SK-N-SH (cell line): ENCODE data around the gene DNAJB1. TPM values are rescaled to one million over a fixed set of nuclear protein-coding genes. Genes with fewer than 3 reads are reported as not detected.

Experiments
- CTCF ChIA-PET: fragments of 300-600, 350-600 bp; formaldehyde crosslinking; extraction: SDS; loops from one replicate; lab custom pipeline; 2021; lab: Yijun Ruan, JAX
- POLR2A ChIA-PET: fragments of 350-600 bp; sonication (Branson Sonifier 250); formaldehyde crosslinking; extraction: SDS; loops from one replicate; lab custom pipeline; 2020; ENCODE audit warnings: antibody characterized with exemption, inconsistent platforms; lab: Yijun Ruan, JAX
- DNase-seq: peaks from one replicate; pipeline ENCODE4 v3.0.0; 2012
- H2AFZ ChIP-seq: fragments of 200-600 bp; sonication (generic); 2 replicates; pipeline ENCODE4 v1.8.1; 2016; ENCODE audit warnings: antibody characterized with exemption, mild to moderate bottlenecking, low read depth
- H3F3A ChIP-seq: fragments of 200-600 bp; sonication (generic); replicated peaks from 2 replicates; pipeline ENCODE3; 2016; ENCODE audit warnings: antibody characterized with exemption, mild to moderate bottlenecking; ENCODE audit not compliant: insufficient read depth
- H3K27ac ChIP-seq, 2 experiments: fragments of 200-500 bp in 1 of 2; fragments of 200-600 bp in 1 of 2; sonication (Bioruptor generic) in 1 of 2; sonication (generic), shearing (Covaris generic) in 1 of 2; 2 replicates each; pipeline versions ENCODE4 v1.5.1 to v1.6.1; 2014 to 2016; ENCODE audit warnings: low read depth in 2 of 2, inconsistent platforms in 1 of 2, low read length in 1 of 2, mild to moderate bottlenecking in 1 of 2, mixed read lengths in 1 of 2
- H3K27me3 ChIP-seq: fragments of 200-600 bp; sonication (generic), shearing (Covaris generic); 2 replicates; pipeline ENCODE4 v1.6.1; 2016; ENCODE audit warnings: mixed run types; ENCODE audit not compliant: insufficient read depth
- H3K36me3 ChIP-seq, 2 experiments: fragments of 200-500 bp in 1 of 2; fragments of 200-600 bp in 1 of 2; sonication (Bioruptor generic) in 1 of 2; sonication (generic) in 1 of 2; replicated peaks in 1 of 2; 2 replicates each; pipeline versions ENCODE3 to v1.5.1; 2014 to 2016; ENCODE audit warnings: low read length in 1 of 2, mild to moderate bottlenecking in 1 of 2; ENCODE audit not compliant: insufficient read depth in 2 of 2, control insufficient read depth in 1 of 2
- H3K4me1 ChIP-seq, 2 experiments: fragments of 200-500 bp in 1 of 2; fragments of 200-600 bp in 1 of 2; sonication (Bioruptor generic) in 1 of 2; sonication (generic), shearing (Covaris generic) in 1 of 2; 2 replicates each; pipeline versions ENCODE4 v1.5.1 to v1.6.1; 2014 to 2016; ENCODE audit warnings: low read depth in 1 of 2, low read length in 1 of 2, mixed run types in 1 of 2; ENCODE audit not compliant: insufficient read depth in 2 of 2, control insufficient read depth in 1 of 2
- H3K4me2 ChIP-seq: fragments of 200-600 bp; sonication (generic), shearing (Covaris generic); 2 replicates; pipeline ENCODE4 v1.6.1; 2017; ENCODE audit warnings: mixed run types
- H3K4me3 ChIP-seq, 2 experiments: fragments of 200-500 bp in 1 of 2; fragments of 200-600 bp in 1 of 2; sonication (Bioruptor generic) in 1 of 2; sonication (generic), shearing (Covaris generic) in 1 of 2; 2 replicates each; pipeline versions ENCODE4 v1.5.1 to v1.8.1; 2014 to 2016; ENCODE audit warnings: low read depth in 2 of 2, inconsistent platforms in 1 of 2, low read length in 1 of 2, mild to moderate bottlenecking in 1 of 2, mixed read lengths in 1 of 2, moderate library complexity in 1 of 2
- H3K79me2 ChIP-seq: fragments of 200-600 bp; sonication (generic); 2 replicates; pipeline ENCODE4 v1.8.1; 2017; ENCODE audit warnings: mild to moderate bottlenecking; ENCODE audit not compliant: insufficient read depth
- H3K9ac ChIP-seq: fragments of 200-600 bp; sonication (generic); 2 replicates; pipeline ENCODE4 v1.6.1; 2017; ENCODE audit warnings: mixed run types
- H3K9me2 ChIP-seq: fragments of 200-600 bp; sonication (generic); 2 replicates; pipeline ENCODE4 v1.6.1; 2017; ENCODE audit warnings: mixed run types
- H3K9me3 ChIP-seq: fragments of 200-600 bp; sonication (generic); 2 replicates; pipeline ENCODE4 v1.6.1; 2017; ENCODE audit warnings: mixed run types, mild to moderate bottlenecking, moderate library complexity
- H4K20me1 ChIP-seq: fragments of 200-600 bp; sonication (generic); 2 replicates; pipeline ENCODE4 v1.6.1; 2017; ENCODE audit warnings: mild to moderate bottlenecking, mixed run types; ENCODE audit not compliant: insufficient read depth
- CHD2 ChIP-seq: fragments of 150-350 bp; IDR thresholded peaks from 2 replicates; pipeline ENCODE4 v1.6.1; 2018; ENCODE audit warnings: low read length; ENCODE audit not compliant: partially characterized antibody
- EP300 ChIP-seq, 2 experiments: IDR thresholded peaks; 2 replicates each; pipeline versions ENCODE4 v1.4.0 to v1.6.1; 2012; ENCODE audit warnings: borderline replicate concordance in 1 of 2, low read depth in 1 of 2, low read length in 1 of 2
- EZH2phosphoT487 ChIP-seq: fragments of 200-600 bp; sonication (generic); IDR thresholded peaks from 2 replicates; pipeline ENCODE4 v1.6.1; 2017; ENCODE audit warnings: low read depth, mixed run types, mild to moderate bottlenecking, antibody characterized with exemption, moderate library complexity, borderline replicate concordance
- FOSL2 ChIP-seq: IDR thresholded peaks from 2 replicates; pipeline ENCODE4 v1.4.0; 2012; ENCODE audit warnings: low read depth, mild to moderate bottlenecking, moderate library complexity, borderline replicate concordance
- FOXJ3 ChIP-seq: sonication (generic); formaldehyde crosslinking; IDR thresholded peaks from 2 replicates; pipeline ENCODE4 v1.5.1; 2020; ENCODE audit warnings: mild to moderate bottlenecking, missing genetic modification reagents
- FOXM1 ChIP-seq: IDR thresholded peaks from 2 replicates; pipeline ENCODE4 v1.4.0; 2012; ENCODE audit warnings: low read depth, mild to moderate bottlenecking
- GATA2 ChIP-seq: sonication (generic); formaldehyde crosslinking; IDR thresholded peaks from 2 replicates; pipeline ENCODE4 v1.5.0; 2020; ENCODE audit warnings: mild to moderate bottlenecking, missing genetic modification reagents
- JUND ChIP-seq: IDR thresholded peaks from 2 replicates; pipeline ENCODE4 v1.4.0; 2012
- POLR2AphosphoS5 ChIP-seq: IDR thresholded peaks from 2 replicates; pipeline ENCODE4 v1.6.1; 2012; ENCODE audit warnings: low read depth, low read length
- RAD21 ChIP-seq: IDR thresholded peaks from 2 replicates; pipeline ENCODE4 v1.6.1; 2012; ENCODE audit warnings: mild to moderate bottlenecking, low read length
- RFX5 ChIP-seq: IDR thresholded peaks from 2 replicates; pipeline ENCODE4 v1.6.1; 2012; ENCODE audit warnings: mild to moderate bottlenecking, improper control_type of control experiment, low read length
- TAF1 ChIP-seq: IDR thresholded peaks from 2 replicates; pipeline ENCODE4 v1.6.1; 2012; ENCODE audit warnings: low read depth, mild to moderate bottlenecking, low read length, moderate library complexity, borderline replicate concordance
- TCF12 ChIP-seq: IDR thresholded peaks from 2 replicates; pipeline ENCODE4 v1.4.0; 2012
- YY1 ChIP-seq: IDR thresholded peaks from 2 replicates; pipeline ENCODE4 v1.4.0; 2012; ENCODE audit warnings: low read depth, mild to moderate bottlenecking
- WGBS: methylation state at CpG from one replicate; pipeline ENCODE4 v1.1.6; 2017; ENCODE audit warnings: low lambda C conversion rate; 5-methylcytosine and 5-hydroxymethylcytosine counted together
- polyA plus RNA-seq, 3 experiments: library from polyadenylated mRNA; depleted of rRNA; stranded (reverse); fragments of >200 nt; gene quantifications; 2 replicates each; pipeline ENCODE4 v1.2.3, GENCODE V29; 2012
- TF ChIP-seq, protein P1 (sequence below): fragments of 200-600 bp; sonication (generic); IDR thresholded peaks from 2 replicates; pipeline ENCODE4 v1.6.1; 2017; ENCODE audit warnings: antibody characterized with exemption, mild to moderate bottlenecking, moderate library complexity
- TF ChIP-seq, protein P2 (sequence below): fragments of 150-350 bp; IDR thresholded peaks from 2 replicates; pipeline ENCODE4 v1.6.1; 2017; ENCODE audit warnings: antibody characterized with exemption, low read length, low read depth, borderline replicate concordance
- TF ChIP-seq, protein P3 (sequence below): IDR thresholded peaks from 2 replicates; pipeline ENCODE4 v1.6.1; 2012; ENCODE audit warnings: mild to moderate bottlenecking, low read depth, low read length, moderate library complexity
- TF ChIP-seq, protein P4 (sequence below): IDR thresholded peaks from 2 replicates; pipeline ENCODE4 v1.4.0; 2012; ENCODE audit warnings: low read depth
- TF ChIP-seq, protein P5 (sequence below): IDR thresholded peaks from 2 replicates; pipeline ENCODE4 v1.4.0; 2012; ENCODE audit warnings: low read depth, borderline replicate concordance

DNAJB1 gene
- polyA plus RNA-seq, 1 of the 3 experiments (the other 2 are of a cell fraction), result 103 TPM

DNA sequence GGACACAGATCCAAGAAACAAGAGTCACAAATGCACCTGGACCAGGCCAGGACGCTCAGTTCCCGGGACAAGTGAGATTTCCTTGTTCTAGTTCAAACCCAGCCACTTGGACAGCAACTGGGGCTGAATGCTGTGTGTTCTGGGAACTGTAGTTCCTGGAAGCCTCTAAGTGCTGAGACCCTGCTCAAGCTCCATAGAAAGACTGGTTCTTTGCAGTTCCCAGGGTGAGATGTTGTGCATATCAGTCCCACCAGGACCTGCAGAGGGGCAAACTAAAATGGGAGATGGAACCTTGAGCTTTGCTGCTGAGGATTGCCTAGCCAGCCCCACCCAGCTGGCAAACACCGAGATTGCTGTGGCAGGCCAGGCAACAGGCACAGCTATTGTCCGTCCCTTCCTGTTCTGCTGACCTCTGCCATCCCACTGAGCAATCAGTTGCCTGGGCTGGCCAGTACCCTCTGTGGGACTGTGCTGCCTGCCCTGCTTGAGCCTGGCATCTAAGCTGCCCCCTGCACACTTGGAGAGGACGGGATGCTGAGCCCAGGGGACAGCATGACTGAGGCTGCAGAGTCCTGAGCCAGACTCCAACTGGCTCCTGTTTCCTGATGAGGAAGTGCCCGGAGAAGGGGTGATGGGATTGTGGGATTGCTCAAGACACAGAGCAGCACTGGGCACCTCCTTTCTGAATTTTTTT is 20.8 kb downstream of the DNAJB1 start:
- no peak overlapping the region for H2AFZ ChIP-seq
- H3K27me3 ChIP-seq, result no peaks in the 10 kb centered on the region
- no peak overlapping the region for H3K9ac ChIP-seq
- WGBS, result 64% methylated on average over 3 of the region's 6 CpGs
- H3K9me2 ChIP-seq, result no peaks in the 10 kb centered on the region
- no peak overlapping the region for H3K4me2 ChIP-seq
- H3K4me1 ChIP-seq, result peaks cover 4 to 25% of the 10 kb centered on the region in 2 experiments; a peak in 2 of 4 replicates
- DNase-seq, result no peak
- H3K4me3 ChIP-seq, result no peak overlapping the region
- CTCF ChIA-PET, result interaction anchor here (0.9 to 3.9 kb wide), 5 partner anchors 8 to 59 kb away, joined by 3 to 45 read pairs (median 4); no protein-coding TSS in a partner anchor
- H3K9me3 ChIP-seq, result no peaks in the 10 kb centered on the region
- H3F3A ChIP-seq, result no peaks in the 10 kb centered on the region
- peaks cover 34% of the 10 kb centered on the region for H3K79me2 ChIP-seq
- H3K27ac ChIP-seq, result no peak overlapping the region
- no peaks in the 10 kb centered on the region for H3K36me3 ChIP-seq
- POLR2A ChIA-PET, result interaction anchor here (2.4 kb wide), 1 partner anchor 21 kb away, joined by 15 read pairs; the partner anchor contains the start of gene DNAJB1
- peaks cover 16% of the 10 kb centered on the region for H4K20me1 ChIP-seq
- TF ChIP-seq CHD2, result no peak
- TF ChIP-seq TCF12, result no peak
- no peak for TF ChIP-seq FOXJ3 (CRISPR knock-in tag)
- TF ChIP-seq EZH2phosphoT487, result no peak
- TF ChIP-seq TAF1, result no peak

DNA sequence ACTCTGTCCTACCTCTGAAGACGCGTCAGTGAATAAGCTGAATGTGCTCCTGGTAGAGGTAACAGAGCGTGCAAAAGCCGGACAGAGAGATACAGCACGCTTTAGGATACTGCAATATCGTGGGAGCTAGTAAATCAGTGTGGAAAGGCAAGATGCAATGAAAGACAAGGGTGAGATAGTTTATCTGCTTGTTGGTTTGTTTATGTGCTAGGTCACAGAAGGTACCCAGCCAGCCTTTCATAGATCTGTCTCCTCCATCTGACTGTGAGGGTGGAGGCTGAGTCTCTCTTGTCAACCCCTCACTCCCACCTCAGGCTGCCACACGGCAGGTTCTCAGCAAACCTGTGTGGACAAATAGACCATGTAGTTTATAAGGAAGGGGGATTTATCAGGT is 21.4 kb downstream of the DNAJB1 start:
- no peaks in the 10 kb centered on the region for H3K27me3 ChIP-seq
- TF ChIP-seq EP300 (IDR thresholded peaks at IDR 0.05; ENCODE audit: borderline replicate concordance in 1 of 2, low read depth in 1 of 2, low read length in 1 of 2) (no peak), RFX5 (no peak), JUND (no peak), FOSL2 (no peak), FOXM1 (no peak), RAD21 (no peak), YY1 (no peak), CHD2 (no peak), POLR2AphosphoS5 (no peak), GATA2 (CRISPR knock-in tag) (no peak)
- TF ChIP-seq, protein P1, sequence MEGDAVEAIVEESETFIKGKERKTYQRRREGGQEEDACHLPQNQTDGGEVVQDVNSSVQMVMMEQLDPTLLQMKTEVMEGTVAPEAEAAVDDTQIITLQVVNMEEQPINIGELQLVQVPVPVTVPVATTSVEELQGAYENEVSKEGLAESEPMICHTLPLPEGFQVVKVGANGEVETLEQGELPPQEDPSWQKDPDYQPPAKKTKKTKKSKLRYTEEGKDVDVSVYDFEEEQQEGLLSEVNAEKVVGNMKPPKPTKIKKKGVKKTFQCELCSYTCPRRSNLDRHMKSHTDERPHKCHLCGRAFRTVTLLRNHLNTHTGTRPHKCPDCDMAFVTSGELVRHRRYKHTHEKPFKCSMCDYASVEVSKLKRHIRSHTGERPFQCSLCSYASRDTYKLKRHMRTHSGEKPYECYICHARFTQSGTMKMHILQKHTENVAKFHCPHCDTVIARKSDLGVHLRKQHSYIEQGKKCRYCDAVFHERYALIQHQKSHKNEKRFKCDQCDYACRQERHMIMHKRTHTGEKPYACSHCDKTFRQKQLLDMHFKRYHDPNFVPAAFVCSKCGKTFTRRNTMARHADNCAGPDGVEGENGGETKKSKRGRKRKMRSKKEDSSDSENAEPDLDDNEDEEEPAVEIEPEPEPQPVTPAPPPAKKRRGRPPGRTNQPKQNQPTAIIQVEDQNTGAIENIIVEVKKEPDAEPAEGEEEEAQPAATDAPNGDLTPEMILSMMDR, result no peak
- TF ChIP-seq, protein P2, sequence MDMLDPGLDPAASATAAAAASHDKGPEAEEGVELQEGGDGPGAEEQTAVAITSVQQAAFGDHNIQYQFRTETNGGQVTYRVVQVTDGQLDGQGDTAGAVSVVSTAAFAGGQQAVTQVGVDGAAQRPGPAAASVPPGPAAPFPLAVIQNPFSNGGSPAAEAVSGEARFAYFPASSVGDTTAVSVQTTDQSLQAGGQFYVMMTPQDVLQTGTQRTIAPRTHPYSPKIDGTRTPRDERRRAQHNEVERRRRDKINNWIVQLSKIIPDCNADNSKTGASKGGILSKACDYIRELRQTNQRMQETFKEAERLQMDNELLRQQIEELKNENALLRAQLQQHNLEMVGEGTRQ, result no peak
- TF ChIP-seq, protein P3, sequence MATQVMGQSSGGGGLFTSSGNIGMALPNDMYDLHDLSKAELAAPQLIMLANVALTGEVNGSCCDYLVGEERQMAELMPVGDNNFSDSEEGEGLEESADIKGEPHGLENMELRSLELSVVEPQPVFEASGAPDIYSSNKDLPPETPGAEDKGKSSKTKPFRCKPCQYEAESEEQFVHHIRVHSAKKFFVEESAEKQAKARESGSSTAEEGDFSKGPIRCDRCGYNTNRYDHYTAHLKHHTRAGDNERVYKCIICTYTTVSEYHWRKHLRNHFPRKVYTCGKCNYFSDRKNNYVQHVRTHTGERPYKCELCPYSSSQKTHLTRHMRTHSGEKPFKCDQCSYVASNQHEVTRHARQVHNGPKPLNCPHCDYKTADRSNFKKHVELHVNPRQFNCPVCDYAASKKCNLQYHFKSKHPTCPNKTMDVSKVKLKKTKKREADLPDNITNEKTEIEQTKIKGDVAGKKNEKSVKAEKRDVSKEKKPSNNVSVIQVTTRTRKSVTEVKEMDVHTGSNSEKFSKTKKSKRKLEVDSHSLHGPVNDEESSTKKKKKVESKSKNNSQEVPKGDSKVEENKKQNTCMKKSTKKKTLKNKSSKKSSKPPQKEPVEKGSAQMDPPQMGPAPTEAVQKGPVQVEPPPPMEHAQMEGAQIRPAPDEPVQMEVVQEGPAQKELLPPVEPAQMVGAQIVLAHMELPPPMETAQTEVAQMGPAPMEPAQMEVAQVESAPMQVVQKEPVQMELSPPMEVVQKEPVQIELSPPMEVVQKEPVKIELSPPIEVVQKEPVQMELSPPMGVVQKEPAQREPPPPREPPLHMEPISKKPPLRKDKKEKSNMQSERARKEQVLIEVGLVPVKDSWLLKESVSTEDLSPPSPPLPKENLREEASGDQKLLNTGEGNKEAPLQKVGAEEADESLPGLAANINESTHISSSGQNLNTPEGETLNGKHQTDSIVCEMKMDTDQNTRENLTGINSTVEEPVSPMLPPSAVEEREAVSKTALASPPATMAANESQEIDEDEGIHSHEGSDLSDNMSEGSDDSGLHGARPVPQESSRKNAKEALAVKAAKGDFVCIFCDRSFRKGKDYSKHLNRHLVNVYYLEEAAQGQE, result no peak
- TF ChIP-seq, protein P4, sequence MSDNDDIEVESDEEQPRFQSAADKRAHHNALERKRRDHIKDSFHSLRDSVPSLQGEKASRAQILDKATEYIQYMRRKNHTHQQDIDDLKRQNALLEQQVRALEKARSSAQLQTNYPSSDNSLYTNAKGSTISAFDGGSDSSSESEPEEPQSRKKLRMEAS, result no peak
- TF ChIP-seq, protein P5, sequence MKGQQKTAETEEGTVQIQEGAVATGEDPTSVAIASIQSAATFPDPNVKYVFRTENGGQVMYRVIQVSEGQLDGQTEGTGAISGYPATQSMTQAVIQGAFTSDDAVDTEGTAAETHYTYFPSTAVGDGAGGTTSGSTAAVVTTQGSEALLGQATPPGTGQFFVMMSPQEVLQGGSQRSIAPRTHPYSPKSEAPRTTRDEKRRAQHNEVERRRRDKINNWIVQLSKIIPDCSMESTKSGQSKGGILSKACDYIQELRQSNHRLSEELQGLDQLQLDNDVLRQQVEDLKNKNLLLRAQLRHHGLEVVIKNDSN, result no peak
- peak overlapping the region; percentile 48; the same call in 1 of the 2 replicates for H3K9ac ChIP-seq
- ChIA-PET CTCF (interaction anchor here (1.3 to 3.9 kb wide), 4 partner anchors 8 to 20 kb away, joined by 4 to 45 read pairs (median 4); no protein-coding TSS in a partner anchor), POLR2A (interaction anchor here (1.2 to 2.4 kb wide), 2 partner anchors 21 to 25 kb away, joined by 5 to 15 read pairs; partner anchors contain the start of gene DNAJB1)
- peak overlapping the region in 1 of 2 experiments; percentile 67; a peak in 2 of 4 replicates for H3K27ac ChIP-seq
- no peaks in the 10 kb centered on the region for H3F3A ChIP-seq
- H3K36me3 ChIP-seq, result no peaks in the 10 kb centered on the region
- H3K9me3 ChIP-seq, result no peaks in the 10 kb centered on the region
- H3K4me2 ChIP-seq, result peak overlapping the region; percentile 75
- peaks cover 40% of the 10 kb centered on the region for H3K79me2 ChIP-seq
- H3K9me2 ChIP-seq, result no peaks in the 10 kb centered on the region
- peaks cover 4 to 25% of the 10 kb centered on the region in 2 experiments; a peak in 2 of 4 replicates for H3K4me1 ChIP-seq
- no peak for DNase-seq
- H3K4me3 ChIP-seq, result peak overlapping the region; percentile 61 to 65; a peak in 3 of 4 replicates
- 78% methylated on average over 7 of the region's 7 CpGs for WGBS
- H2AFZ ChIP-seq, result peak overlapping the region; percentile 86; the same call in 1 of the 2 replicates
- peaks cover 20% of the 10 kb centered on the region for H4K20me1 ChIP-seq
